CD4-positive, alpha-beta T cell (primary cell): ENCODE results near the gene PDE4A. TPM values are rescaled to one million over a fixed set of nuclear protein-coding genes. Genes with fewer than 3 reads are reported as not detected.
"Not testable (repeated sequence)": the region's sequence is repeated elsewhere in the genome, so short reads cannot be mapped to it uniquely, and the experiment has no call there.

Experiments
- ATAC-seq: fragments of 200-7000 bp; cut with Tn5 transposase; one replicate; pipeline ENCODE4 v1.10.0; 2022; ENCODE audit warnings: mild to moderate bottlenecking; ENCODE audit not compliant: poor library complexity
- CTCF ChIA-PET: fragments of 350-600 bp; sonication (Branson Sonifier 250); formaldehyde crosslinking; loops from one replicate; lab custom pipeline; 2021; ENCODE audit warnings: antibody characterized with exemption, inconsistent platforms; lab: Charles Lee
- POLR2A ChIA-PET: fragments of 350-600 bp; sonication (Branson Sonifier 250); formaldehyde crosslinking; loops from one replicate; lab custom pipeline; 2021; ENCODE audit warnings: antibody characterized with exemption, inconsistent platforms; lab: Charles Lee
- DNase-seq, 14 experiments: peaks; one replicate each; pipeline ENCODE4 v3.0.0-alpha.2; 2013 to 2020; ENCODE audit warnings: mixed read lengths in 2 of 14
- H3K27ac ChIP-seq, 2 donors: one replicate each; pipeline versions ENCODE4 v1.5.1 to v1.7.0; 2013; ENCODE audit warnings: low read length in 2 of 2, low read depth in 1 of 2, mild to moderate bottlenecking in 1 of 2
- H3K27me3 ChIP-seq, 2 experiments: 1 replicate in 1 of 2; 2 replicates in 1 of 2; pipeline versions ENCODE4 v1.6.1 to v1.7.0; 2013; ENCODE audit warnings: low read length in 2 of 2, control low read depth in 1 of 2, mild to moderate bottlenecking in 1 of 2, moderate library complexity in 1 of 2; ENCODE audit not compliant: insufficient read depth in 2 of 2, control insufficient read depth in 1 of 2
- H3K36me3 ChIP-seq: one replicate; pipeline ENCODE4 v1.6.1; 2013; ENCODE audit warnings: low read length, control low read depth; ENCODE audit not compliant: insufficient read depth
- H3K4me1 ChIP-seq: one replicate; pipeline ENCODE4 v1.6.1; 2013; ENCODE audit warnings: low read length, control low read depth; ENCODE audit not compliant: insufficient read depth
- H3K4me3 ChIP-seq: one replicate; pipeline ENCODE4 v1.5.1; 2013; ENCODE audit warnings: mild to moderate bottlenecking, low read length, moderate library complexity
- H3K9me3 ChIP-seq, 2 experiments: 1 replicate in 1 of 2; 2 replicates in 1 of 2; pipeline versions ENCODE4 v1.6.1 to v1.7.0; 2013; ENCODE audit warnings: low read length in 2 of 2, mild to moderate bottlenecking in 2 of 2, control low read depth in 1 of 2, moderate library complexity in 1 of 2; ENCODE audit not compliant: control insufficient read depth in 1 of 2, insufficient read depth in 1 of 2
- H3K27ac Mint-ChIP-seq: one replicate; pipeline ENCODE4 v1.8.0; 2020; ENCODE audit warnings: mixed read lengths
- H3K27me3 Mint-ChIP-seq: one replicate; pipeline ENCODE4 v1.8.0; 2021; ENCODE audit warnings: mixed read lengths
- H3K36me3 Mint-ChIP-seq: one replicate; pipeline ENCODE4 v1.8.0; 2021; ENCODE audit warnings: low read depth, mixed read lengths
- H3K4me1 Mint-ChIP-seq: one replicate; pipeline ENCODE4 v1.8.0; 2021; ENCODE audit warnings: low read depth, mixed read lengths
- H3K4me3 Mint-ChIP-seq: one replicate; pipeline ENCODE4 v1.8.0; 2020; ENCODE audit warnings: mild to moderate bottlenecking, mixed read lengths
- H3K9me3 Mint-ChIP-seq: one replicate; pipeline ENCODE4 v1.8.0; 2020; ENCODE audit warnings: mixed read lengths
- CTCF ChIP-seq: fragments of 200-600 bp; IDR thresholded peaks from one replicate; pipeline ENCODE4 v1.8.0; 2022; ENCODE audit warnings: antibody characterized with exemption, mild to moderate bottlenecking
- intact Hi-C, 2 experiments: fragments of 100-400 bp; cut with DNase I in 1 of 2; cut with micrococcal nuclease in 1 of 2; formaldehyde crosslinking; loops; one replicate each; pipeline versions ENCODE4 v1.15.1 to v1.9.0; 2023 to 2025; cut with DNase I, micrococcal nuclease
- polyA plus RNA-seq, 2 donors: library from polyadenylated mRNA; unstranded; fragments of 120-200 nt; gene quantifications; one replicate each; pipeline ENCODE4 v1.2.1, GENCODE V29; 2013
- total RNA-seq, 174 experiments: library from RNA in 2 of 174; stranded (reverse) in 2 of 174; gene quantifications; one replicate each; pipeline ENCODE4 v1.2.3 and lab custom pipeline; 2021 to 2026

PDE4A gene
- total RNA-seq (1 to 10 TPM; 1.5 to 2.1 TPM), total RNA-seq (lab: John Stamatoyannopoulos, UW) (0.54 to 40.4 (median 3.5) reads per million in 172 experiments)
- 3.7 TPM for polyA plus RNA-seq (2013, experiment 1 of 2)
- polyA plus RNA-seq (2013, experiment 2 of 2): 3.8 TPM

- no peak for TF ChIP-seq CTCF
- H3K27me3 ChIP-seq: peaks cover 73 to 82% of the 10 kb centered on the region in 2 experiments
- Mint-ChIP-seq H3K4me1 (peaks cover 59% of the 10 kb centered on the region), H3K36me3 (peaks cover 5% of the 10 kb centered on the region), H3K4me3 (peak within 1 kb of the TSS; percentile 61), H3K27me3 (peaks cover 80% of the 10 kb centered on the region), H3K27ac (peak within 1 kb of the TSS; percentile 61), H3K9me3 (no peaks in the 10 kb centered on the region)
- ATAC-seq (no peak), DNase-seq (peak in 7 of 14 experiments; percentile 37 to 81 (median 58))
- CTCF ChIA-PET: interaction anchor here (1.3 to 2.0 kb wide), 6 partner anchors 11 to 30 kb away, joined by 4 to 17 read pairs (median 5); no protein-coding TSS in a partner anchor
- H3K27ac ChIP-seq: no peak within 1 kb of the TSS
- POLR2A ChIA-PET: interaction anchor here (0.6 to 5.3 kb wide), 2 partner anchors 16 to 194 kb away, joined by 3 to 27 read pairs; partner anchors contain the start of gene CDC37
- H3K4me3 ChIP-seq: peak within 1 kb of the TSS; percentile 13
- peaks cover 84% of the 10 kb centered on the region for H3K4me1 ChIP-seq
- peaks cover 0 to 25% of the 10 kb centered on the region in 2 experiments for H3K9me3 ChIP-seq
- intact Hi-C loops: no loop called here
- H3K36me3 ChIP-seq: no peaks in the 10 kb centered on the region
Observed at GRCh38 chr19:10420444-10421239, at the start of gene PDE4A. PDE4A (plus strand) TSS chr19:10420538; CDS start chr19:10420765, 227 bp downstream.

- POLR2A ChIA-PET: no interaction called here
- H3K4me1 Mint-ChIP-seq: no peaks in the 10 kb centered on the region
- intact Hi-C loops: no loop called here
Observed at GRCh38 chr19:10372690-10373089, 47.6 kb upstream of the PDE4A start.

GRCh38 chr19:10374931-10375330, 45.4 kb upstream of the PDE4A start:
- H3K27ac Mint-ChIP-seq: no peak overlapping the region
- H3K27me3 ChIP-seq: no peaks in the 10 kb centered on the region

More at GRCh38 chr19:10372690-10373089, 47.6 kb upstream of the PDE4A start:
- H3K9me3 Mint-ChIP-seq: no peaks in the 10 kb centered on the region
- peaks cover 39% of the 10 kb centered on the region for H3K36me3 ChIP-seq
- H3K4me3 Mint-ChIP-seq: no peak overlapping the region
- no peak overlapping the region for H3K27ac Mint-ChIP-seq
- no peak overlapping the region for H3K4me3 ChIP-seq
- H3K27me3 Mint-ChIP-seq: no peaks in the 10 kb centered on the region
- no peaks in the 10 kb centered on the region for H3K9me3 ChIP-seq
- H3K36me3 Mint-ChIP-seq: peaks cover 53% of the 10 kb centered on the region
- H3K27ac ChIP-seq: no peak overlapping the region
- H3K4me1 ChIP-seq: no peaks in the 10 kb centered on the region
- DNase-seq (peak in 3 of 14 experiments; percentile 21 to 59 (median 53)), ATAC-seq (no peak)
- H3K27me3 ChIP-seq: no peaks in the 10 kb centered on the region
- CTCF ChIA-PET: interaction anchor here (1.1 kb wide), 1 partner anchor 18 kb away, joined by 4 read pairs; no protein-coding TSS in a partner anchor
- TF ChIP-seq CTCF: no peak

GRCh38 chr19:10377140-10377640, 43.1 kb upstream of the PDE4A start:
- H3K9me3 ChIP-seq, POLR2A ChIA-PET, H3K27me3 Mint-ChIP-seq, DNase-seq, intact Hi-C loops, H3K27ac Mint-ChIP-seq, H3K27me3 ChIP-seq, H3K9me3 Mint-ChIP-seq, ATAC-seq, CTCF ChIA-PET, H3K4me3 Mint-ChIP-seq, H3K4me3 ChIP-seq, H3K27ac ChIP-seq: not testable (repeated sequence)
- Mint-ChIP-seq H3K4me1 (peaks cover 24% of the 10 kb centered on the region), H3K36me3 (peaks cover 43% of the 10 kb centered on the region)
- Histone ChIP-seq H3K4me1 (peaks cover 25% of the 10 kb centered on the region), H3K36me3 (peaks cover 22% of the 10 kb centered on the region)

More at GRCh38 chr19:10374931-10375330, 45.4 kb upstream of the PDE4A start:
- Histone ChIP-seq H3K9me3 (no peaks in the 10 kb centered on the region), H3K4me1 (peaks cover 16% of the 10 kb centered on the region), H3K4me3 (no peak overlapping the region), H3K27ac (no peak overlapping the region), H3K36me3 (peaks cover 29% of the 10 kb centered on the region)
- TF ChIP-seq CTCF: no peak
- Mint-ChIP-seq H3K36me3 (peaks cover 44% of the 10 kb centered on the region), H3K4me3 (peak overlapping the region; percentile 15), H3K27me3 (no peaks in the 10 kb centered on the region), H3K4me1 (peaks cover 12% of the 10 kb centered on the region), H3K9me3 (no peaks in the 10 kb centered on the region)
- POLR2A ChIA-PET: no interaction called here
- intact Hi-C loops: no loop called here
- ATAC-seq: no peak
- CTCF ChIA-PET: no interaction called here
- no peak for DNase-seq
